SK-N-SH treated with all-trans-retinoic acid at 6 μM for 48 hours (cell line): ENCODE results near the gene COX19.
"Not testable (repeated sequence)": the region's sequence is repeated elsewhere in the genome, so short reads cannot be mapped to it uniquely, and the experiment has no call there.

ENCODE experiments used
- ATAC-seq: fragments of 200-7000 bp; cut with Tn5 transposase; 3 replicates; pipeline ENCODE4 v1.9.1; 2020; ENCODE audit warnings: mild to moderate bottlenecking, moderate library complexity
- BACH2 ChIP-seq: fragments of 250-450 bp; sonication (Bioruptor Pico); IDR thresholded peaks from 2 replicates; pipeline ENCODE4 v1.9.0; 2021; ENCODE audit warnings: mild to moderate bottlenecking, borderline replicate concordance
- GLIS3 ChIP-seq: fragments of 250-450 bp; sonication (Bioruptor Pico); IDR thresholded peaks from 2 replicates; pipeline ENCODE4 v1.5.0; 2020; ENCODE audit warnings: mild to moderate bottlenecking, moderate library complexity
- ISL1 ChIP-seq: fragments of 250-450 bp; sonication (Bioruptor Pico); IDR thresholded peaks from 2 replicates; pipeline ENCODE4 v2.1.2; 2022; ENCODE audit warnings: mild to moderate bottlenecking, moderate library complexity
- OSR1 ChIP-seq: fragments of 250-450 bp; sonication (Bioruptor Pico); IDR thresholded peaks from 2 replicates; pipeline ENCODE4 v1.8.0; 2022; ENCODE audit warnings: moderate library complexity, mild to moderate bottlenecking, inconsistent platforms
- PPARA ChIP-seq: fragments of 250-450 bp; sonication (Bioruptor Pico); IDR thresholded peaks from 2 replicates; pipeline ENCODE4 v1.5.0; 2020; ENCODE audit warnings: mild to moderate bottlenecking, borderline replicate concordance
- RARB ChIP-seq: fragments of 250-450 bp; sonication (Bioruptor Pico); IDR thresholded peaks from 2 replicates; pipeline ENCODE4 v1.8.0; 2021; ENCODE audit warnings: mild to moderate bottlenecking, moderate library complexity
- SNAI2 ChIP-seq: fragments of 250-450 bp; sonication (Bioruptor Pico); IDR thresholded peaks from 2 replicates; pipeline ENCODE4 v1.5.0; 2020; ENCODE audit warnings: mild to moderate bottlenecking, moderate library complexity
- TOX ChIP-seq: fragments of 250-450 bp; sonication (Bioruptor Pico); IDR thresholded peaks from 2 replicates; pipeline ENCODE4 v1.8.0; 2021; ENCODE audit warnings: mild to moderate bottlenecking, moderate library complexity, borderline replicate concordance
- ZC3H10 ChIP-seq: fragments of 250-450 bp; sonication (Bioruptor Pico); IDR thresholded peaks from 2 replicates; pipeline ENCODE4 v1.5.1; 2021; ENCODE audit warnings: mild to moderate bottlenecking, moderate library complexity
- ZFP3 ChIP-seq: fragments of 250-450 bp; sonication (Bioruptor Pico); IDR thresholded peaks from 2 replicates; pipeline ENCODE4 v1.5.0; 2020; ENCODE audit warnings: mild to moderate bottlenecking, moderate library complexity
- ZFP30 ChIP-seq: fragments of 450-650 bp; formaldehyde crosslinking; IDR thresholded peaks from 2 replicates; pipeline ENCODE4 v1.5.0; 2022; ENCODE audit warnings: mild to moderate bottlenecking, moderate library complexity
- ZNF565 ChIP-seq: fragments of 450-650 bp; formaldehyde crosslinking; conservative IDR thresholded peaks from 2 replicates; pipeline ENCODE4 v1.5.0; 2020; ENCODE audit warnings: low read depth, mild to moderate bottlenecking, moderate library complexity
- ZNF70 ChIP-seq: fragments of 450-650 bp; formaldehyde crosslinking; IDR thresholded peaks from 2 replicates; pipeline ENCODE4 v1.5.0; 2020; ENCODE audit warnings: mild to moderate bottlenecking, moderate library complexity
- ZNF8 ChIP-seq: fragments of 450-650 bp; formaldehyde crosslinking; IDR thresholded peaks from 2 replicates; pipeline ENCODE4 v1.5.0; 2020; ENCODE audit warnings: mild to moderate bottlenecking, moderate library complexity
- TF ChIP-seq, protein P1 (sequence below): fragments of 250-450 bp; sonication (Bioruptor Pico); IDR thresholded peaks from 2 replicates; pipeline ENCODE4 v1.8.0; 2020; ENCODE audit warnings: mild to moderate bottlenecking, moderate library complexity, borderline replicate concordance
- TF ChIP-seq, protein P2 (sequence below): fragments of 250-450 bp; sonication (Bioruptor Pico); IDR thresholded peaks from 2 replicates; pipeline ENCODE4 v1.5.1; 2020; ENCODE audit warnings: low read depth, mild to moderate bottlenecking, moderate library complexity
- TF ChIP-seq, protein P3 (sequence below): fragments of 250-450 bp; sonication (Bioruptor Pico); IDR thresholded peaks from 2 replicates; pipeline ENCODE4 v1.5.1; 2021; ENCODE audit warnings: mild to moderate bottlenecking, moderate library complexity
- TF ChIP-seq, protein P4 (sequence below): fragments of 250-450 bp; sonication (Bioruptor Pico); IDR thresholded peaks from 2 replicates; pipeline ENCODE4 v1.5.0; 2020; ENCODE audit warnings: mild to moderate bottlenecking, moderate library complexity
- TF ChIP-seq, protein P5 (sequence below): fragments of 250-450 bp; sonication (Bioruptor Pico); IDR thresholded peaks from 2 replicates; pipeline ENCODE4 v1.8.0; 2021; ENCODE audit warnings: low read depth, mild to moderate bottlenecking, moderate library complexity, borderline replicate concordance

Gene COX19

DNA sequence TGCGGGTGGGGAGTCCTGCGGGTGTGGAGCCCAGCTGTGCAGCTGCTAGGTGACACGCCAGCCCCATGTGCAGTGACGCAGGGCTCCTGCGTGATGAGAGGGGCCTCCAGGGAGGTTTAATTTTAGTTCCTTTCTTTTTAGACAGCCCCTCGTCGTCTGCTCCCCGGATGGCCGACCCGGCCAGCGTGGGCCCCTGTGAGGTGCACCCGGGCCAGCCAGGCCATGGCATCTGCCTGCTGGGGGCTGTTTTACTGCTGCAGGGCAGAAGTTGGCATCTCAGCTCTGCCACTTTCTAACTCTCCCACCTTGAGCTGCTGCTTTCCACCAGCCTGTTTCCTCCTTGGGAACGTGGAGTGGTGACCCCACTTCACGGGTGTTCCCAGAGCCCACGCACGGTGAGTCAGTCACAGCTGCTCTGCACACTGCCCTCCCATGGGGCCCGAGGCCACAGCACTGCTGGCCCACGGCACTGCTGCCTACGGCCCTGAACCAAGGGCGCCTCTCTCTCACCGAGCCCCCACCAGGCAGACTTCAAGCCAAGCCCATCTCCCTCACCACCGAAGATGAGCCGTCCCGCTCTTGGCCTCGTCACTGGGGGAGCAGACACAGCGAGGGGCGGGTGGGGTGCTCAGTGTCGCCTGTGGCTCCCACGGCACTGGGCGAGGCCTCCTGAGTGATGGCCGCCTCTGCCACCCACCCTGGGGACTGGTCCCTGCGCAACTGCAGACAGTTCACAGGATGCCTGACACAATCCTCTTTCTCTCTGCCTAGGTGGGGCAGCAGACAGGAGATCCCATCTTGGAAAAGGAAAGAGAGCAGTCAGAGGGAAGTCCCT lies 28.9 kb upstream of the COX19 start:
- TF ChIP-seq, protein P1, sequence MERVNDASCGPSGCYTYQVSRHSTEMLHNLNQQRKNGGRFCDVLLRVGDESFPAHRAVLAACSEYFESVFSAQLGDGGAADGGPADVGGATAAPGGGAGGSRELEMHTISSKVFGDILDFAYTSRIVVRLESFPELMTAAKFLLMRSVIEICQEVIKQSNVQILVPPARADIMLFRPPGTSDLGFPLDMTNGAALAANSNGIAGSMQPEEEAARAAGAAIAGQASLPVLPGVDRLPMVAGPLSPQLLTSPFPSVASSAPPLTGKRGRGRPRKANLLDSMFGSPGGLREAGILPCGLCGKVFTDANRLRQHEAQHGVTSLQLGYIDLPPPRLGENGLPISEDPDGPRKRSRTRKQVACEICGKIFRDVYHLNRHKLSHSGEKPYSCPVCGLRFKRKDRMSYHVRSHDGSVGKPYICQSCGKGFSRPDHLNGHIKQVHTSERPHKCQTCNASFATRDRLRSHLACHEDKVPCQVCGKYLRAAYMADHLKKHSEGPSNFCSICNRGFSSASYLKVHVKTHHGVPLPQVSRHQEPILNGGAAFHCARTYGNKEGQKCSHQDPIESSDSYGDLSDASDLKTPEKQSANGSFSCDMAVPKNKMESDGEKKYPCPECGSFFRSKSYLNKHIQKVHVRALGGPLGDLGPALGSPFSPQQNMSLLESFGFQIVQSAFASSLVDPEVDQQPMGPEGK (CRISPR knock-in tag) = no peak
- TF ChIP-seq PPARA (CRISPR knock-in tag) (no peak), RARB (CRISPR knock-in tag) (no peak), ZC3H10 (CRISPR knock-in tag) (no peak), SNAI2 (CRISPR knock-in tag) (no peak), ZFP3 (CRISPR knock-in tag) (no peak), OSR1 (CRISPR knock-in tag) (no peak), TOX (no peak), ZFP30 (no peak), ZNF8 (CRISPR knock-in tag) (no peak), BACH2 (no peak), ZNF565 (CRISPR knock-in tag) (no peak), ZNF70 (CRISPR knock-in tag) (no peak), GLIS3 (CRISPR knock-in tag) (no peak), ISL1 (CRISPR knock-in tag) (no peak)
- TF ChIP-seq, protein P2, sequence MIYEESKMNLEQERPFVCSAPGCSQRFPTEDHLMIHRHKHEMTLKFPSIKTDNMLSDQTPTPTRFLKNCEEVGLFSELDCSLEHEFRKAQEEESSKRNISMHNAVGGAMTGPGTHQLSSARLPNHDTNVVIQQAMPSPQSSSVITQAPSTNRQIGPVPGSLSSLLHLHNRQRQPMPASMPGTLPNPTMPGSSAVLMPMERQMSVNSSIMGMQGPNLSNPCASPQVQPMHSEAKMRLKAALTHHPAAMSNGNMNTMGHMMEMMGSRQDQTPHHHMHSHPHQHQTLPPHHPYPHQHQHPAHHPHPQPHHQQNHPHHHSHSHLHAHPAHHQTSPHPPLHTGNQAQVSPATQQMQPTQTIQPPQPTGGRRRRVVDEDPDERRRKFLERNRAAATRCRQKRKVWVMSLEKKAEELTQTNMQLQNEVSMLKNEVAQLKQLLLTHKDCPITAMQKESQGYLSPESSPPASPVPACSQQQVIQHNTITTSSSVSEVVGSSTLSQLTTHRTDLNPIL = no peak
- TF ChIP-seq, protein P3, sequence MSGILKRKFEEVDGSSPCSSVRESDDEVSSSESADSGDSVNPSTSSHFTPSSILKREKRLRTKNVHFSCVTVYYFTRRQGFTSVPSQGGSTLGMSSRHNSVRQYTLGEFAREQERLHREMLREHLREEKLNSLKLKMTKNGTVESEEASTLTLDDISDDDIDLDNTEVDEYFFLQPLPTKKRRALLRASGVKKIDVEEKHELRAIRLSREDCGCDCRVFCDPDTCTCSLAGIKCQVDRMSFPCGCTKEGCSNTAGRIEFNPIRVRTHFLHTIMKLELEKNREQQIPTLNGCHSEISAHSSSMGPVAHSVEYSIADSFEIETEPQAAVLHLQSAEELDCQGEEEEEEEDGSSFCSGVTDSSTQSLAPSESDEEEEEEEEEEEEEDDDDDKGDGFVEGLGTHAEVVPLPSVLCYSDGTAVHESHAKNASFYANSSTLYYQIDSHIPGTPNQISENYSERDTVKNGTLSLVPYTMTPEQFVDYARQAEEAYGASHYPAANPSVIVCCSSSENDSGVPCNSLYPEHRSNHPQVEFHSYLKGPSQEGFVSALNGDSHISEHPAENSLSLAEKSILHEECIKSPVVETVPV = no peak
- TF ChIP-seq, protein P4, sequence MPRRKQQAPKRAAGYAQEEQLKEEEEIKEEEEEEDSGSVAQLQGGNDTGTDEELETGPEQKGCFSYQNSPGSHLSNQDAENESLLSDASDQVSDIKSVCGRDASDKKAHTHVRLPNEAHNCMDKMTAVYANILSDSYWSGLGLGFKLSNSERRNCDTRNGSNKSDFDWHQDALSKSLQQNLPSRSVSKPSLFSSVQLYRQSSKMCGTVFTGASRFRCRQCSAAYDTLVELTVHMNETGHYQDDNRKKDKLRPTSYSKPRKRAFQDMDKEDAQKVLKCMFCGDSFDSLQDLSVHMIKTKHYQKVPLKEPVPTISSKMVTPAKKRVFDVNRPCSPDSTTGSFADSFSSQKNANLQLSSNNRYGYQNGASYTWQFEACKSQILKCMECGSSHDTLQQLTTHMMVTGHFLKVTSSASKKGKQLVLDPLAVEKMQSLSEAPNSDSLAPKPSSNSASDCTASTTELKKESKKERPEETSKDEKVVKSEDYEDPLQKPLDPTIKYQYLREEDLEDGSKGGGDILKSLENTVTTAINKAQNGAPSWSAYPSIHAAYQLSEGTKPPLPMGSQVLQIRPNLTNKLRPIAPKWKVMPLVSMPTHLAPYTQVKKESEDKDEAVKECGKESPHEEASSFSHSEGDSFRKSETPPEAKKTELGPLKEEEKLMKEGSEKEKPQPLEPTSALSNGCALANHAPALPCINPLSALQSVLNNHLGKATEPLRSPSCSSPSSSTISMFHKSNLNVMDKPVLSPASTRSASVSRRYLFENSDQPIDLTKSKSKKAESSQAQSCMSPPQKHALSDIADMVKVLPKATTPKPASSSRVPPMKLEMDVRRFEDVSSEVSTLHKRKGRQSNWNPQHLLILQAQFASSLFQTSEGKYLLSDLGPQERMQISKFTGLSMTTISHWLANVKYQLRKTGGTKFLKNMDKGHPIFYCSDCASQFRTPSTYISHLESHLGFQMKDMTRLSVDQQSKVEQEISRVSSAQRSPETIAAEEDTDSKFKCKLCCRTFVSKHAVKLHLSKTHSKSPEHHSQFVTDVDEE (CRISPR knock-in tag) = no peak
- TF ChIP-seq, protein P5, sequence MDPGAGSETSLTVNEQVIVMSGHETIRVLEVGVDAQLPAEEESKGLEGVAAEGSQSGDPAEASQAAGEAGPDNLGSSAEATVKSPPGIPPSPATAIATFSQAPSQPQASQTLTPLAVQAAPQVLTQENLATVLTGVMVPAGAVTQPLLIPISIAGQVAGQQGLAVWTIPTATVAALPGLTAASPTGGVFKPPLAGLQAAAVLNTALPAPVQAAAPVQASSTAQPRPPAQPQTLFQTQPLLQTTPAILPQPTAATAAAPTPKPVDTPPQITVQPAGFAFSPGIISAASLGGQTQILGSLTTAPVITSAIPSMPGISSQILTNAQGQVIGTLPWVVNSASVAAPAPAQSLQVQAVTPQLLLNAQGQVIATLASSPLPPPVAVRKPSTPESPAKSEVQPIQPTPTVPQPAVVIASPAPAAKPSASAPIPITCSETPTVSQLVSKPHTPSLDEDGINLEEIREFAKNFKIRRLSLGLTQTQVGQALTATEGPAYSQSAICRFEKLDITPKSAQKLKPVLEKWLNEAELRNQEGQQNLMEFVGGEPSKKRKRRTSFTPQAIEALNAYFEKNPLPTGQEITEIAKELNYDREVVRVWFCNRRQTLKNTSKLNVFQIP (CRISPR knock-in tag) = no peak
- no peak for ATAC-seq

DNA sequence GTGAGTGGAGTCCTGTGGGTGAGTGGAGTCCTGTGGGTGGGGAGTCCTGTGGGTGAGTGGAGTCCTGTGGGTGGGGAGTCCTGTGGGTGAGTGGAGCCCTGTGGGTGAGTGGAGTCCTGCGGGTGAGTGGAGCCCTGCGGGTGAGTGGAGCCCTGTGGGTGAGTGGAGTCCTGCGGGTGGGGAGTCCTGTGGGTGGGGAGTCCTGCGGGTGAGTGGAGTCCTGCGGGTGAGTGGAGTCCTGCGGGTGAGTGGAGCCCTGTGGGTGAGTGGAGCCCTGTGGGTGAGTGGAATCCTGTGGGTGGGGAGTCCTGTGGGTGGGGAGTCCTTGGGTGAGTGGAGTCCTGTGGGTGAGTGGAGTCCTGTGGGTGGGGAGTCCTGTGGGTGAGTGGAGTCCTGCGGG lies 27.1 kb upstream of the COX19 start:
- ATAC-seq = not testable (repeated sequence)

DNA sequence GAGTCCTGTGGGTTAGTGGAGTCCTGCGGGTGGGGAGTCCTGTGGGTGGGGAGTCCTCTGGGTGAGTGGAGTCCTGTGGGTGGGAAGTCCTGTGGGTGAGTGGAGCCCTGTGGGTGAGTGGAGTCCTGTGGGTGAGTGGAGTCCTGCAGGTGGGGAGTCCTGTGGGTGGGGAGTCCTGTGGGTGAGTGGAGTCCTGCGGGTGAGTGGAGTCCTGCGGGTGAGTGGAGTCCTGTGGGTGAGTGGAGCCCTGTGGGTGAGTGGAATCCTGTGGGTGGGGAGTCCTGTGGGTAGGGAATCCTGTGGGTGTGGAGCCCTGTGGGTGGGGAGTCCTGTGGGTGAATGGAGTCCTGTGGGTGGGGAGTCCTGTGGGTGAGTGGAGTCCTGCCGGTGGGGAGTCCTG lies 26.7 kb upstream of the COX19 start:
- not testable (repeated sequence) for ATAC-seq

DNA sequence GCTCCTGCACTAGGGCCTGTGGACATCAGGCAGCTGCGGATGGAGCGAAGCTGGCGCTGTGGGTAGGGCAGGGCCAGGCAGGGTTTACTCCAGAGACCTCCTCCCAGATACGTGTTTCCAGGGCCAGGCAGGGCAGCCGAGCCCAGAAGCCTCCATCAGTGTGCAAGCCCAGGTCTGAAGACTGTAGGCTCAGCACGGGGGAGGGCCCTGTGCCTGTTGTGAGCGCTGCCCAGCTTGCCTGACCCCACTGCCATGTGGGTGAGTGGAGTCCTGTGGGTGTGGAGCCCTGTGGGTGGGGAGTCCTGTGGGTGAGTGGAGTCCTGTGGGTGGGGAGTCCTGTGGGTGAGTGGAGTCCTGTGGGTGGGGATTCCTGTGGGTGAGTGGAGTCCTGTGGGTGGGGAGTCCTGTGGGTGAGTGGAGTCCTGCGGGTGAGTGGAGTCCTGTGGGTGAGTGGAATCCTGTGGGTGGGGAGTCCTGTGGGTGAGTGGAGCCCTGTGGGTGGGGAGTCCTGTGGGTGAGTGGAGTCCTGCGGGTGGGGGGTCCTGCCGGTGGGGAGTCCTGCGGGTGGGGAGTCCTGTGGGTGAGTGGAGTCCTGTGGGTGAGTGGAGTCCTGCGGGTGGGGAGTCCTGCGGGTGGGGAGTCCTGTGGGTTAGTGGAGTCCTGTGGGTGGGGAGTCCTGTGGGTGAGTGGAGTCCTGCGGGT lies 25.9 kb upstream of the COX19 start:
- peak; percentile 47 for ATAC-seq
